ENCODE results near the gene ZNF652.

- TF ChIP-seq CTCF (IDR thresholded peaks at IDR 0.05; ENCODE audit: insufficient read depth, low read length, poor library complexity, severe bottlenecking) (no peak), EZH2phosphoT487 (conservative IDR thresholded peaks at IDR 0.05; ENCODE audit: low read length) (no peak)
These were observed 26.9 kb upstream of the ZNF652 start for GRCh38 chr17:49388692-49389513.
